MCF 10A (cell line): ENCODE data around the gene CGB3. TPM values are rescaled to one million over a fixed set of nuclear protein-coding genes. Genes with fewer than 3 reads are reported as not detected.

Experiments used
- BruUV-seq: library from RNA; stranded (reverse); fragments of 400-500 nt; replicated peaks from 2 replicates; lab custom pipeline; 2021; lab: Mats Ljungman, UMichigan
- CTCF ChIA-PET: fragments of 300-600 bp; sonication (Branson Sonifier 250); formaldehyde crosslinking; extraction: SDS; loops from one replicate; lab custom pipeline; 2021; ENCODE audit warnings: antibody characterized with exemption, inconsistent platforms; lab: Yijun Ruan, JAX
- POLR2A ChIA-PET: fragments of 300-600, 350-650 bp; sonication (Branson Sonifier 250); formaldehyde crosslinking; extraction: SDS; loops from one replicate; lab custom pipeline; 2020; ENCODE audit warnings: antibody characterized with exemption, inconsistent platforms; lab: Yijun Ruan, JAX
- DNase-seq: peaks from one replicate; pipeline ENCODE4 v3.0.0-alpha.2; 2018; ENCODE audit not compliant: unreplicated experiment
- H3K27ac Mint-ChIP-seq: one replicate; pipeline ENCODE4 v1.8.0; 2022; ENCODE audit warnings: mild to moderate bottlenecking, low read depth, mixed read lengths; ENCODE audit not compliant: unreplicated experiment
- H3K27me3 Mint-ChIP-seq: one replicate; pipeline ENCODE4 v1.8.0; 2022; ENCODE audit warnings: mixed read lengths; ENCODE audit not compliant: insufficient read depth, unreplicated experiment
- H3K36me3 Mint-ChIP-seq: one replicate; pipeline ENCODE4 v1.8.0; 2022; ENCODE audit warnings: mild to moderate bottlenecking, moderate library complexity, mixed read lengths; ENCODE audit not compliant: insufficient read depth, unreplicated experiment
- H3K4me1 Mint-ChIP-seq: one replicate; pipeline ENCODE4 v1.8.0; 2022; ENCODE audit warnings: mixed read lengths; ENCODE audit not compliant: insufficient read depth, unreplicated experiment
- H3K4me3 Mint-ChIP-seq: one replicate; pipeline ENCODE4 v1.8.0; 2022; ENCODE audit warnings: mild to moderate bottlenecking, moderate library complexity, mixed read lengths; ENCODE audit not compliant: unreplicated experiment
- H3K9me3 Mint-ChIP-seq: one replicate; pipeline ENCODE4 v1.8.0; 2022; ENCODE audit warnings: mixed read lengths; ENCODE audit not compliant: unreplicated experiment
- CTCF ChIP-seq: fragments of 200-600 bp; IDR thresholded peaks from one replicate; pipeline ENCODE4 v1.8.0; 2022; ENCODE audit warnings: antibody characterized with exemption, mild to moderate bottlenecking; ENCODE audit not compliant: unreplicated experiment
- intact Hi-C: fragments of 100-400 bp; cut with micrococcal nuclease; formaldehyde crosslinking; loops from 2 replicates; pipeline ENCODE4 v1.14.1; 2022
- total RNA-seq: library from RNA; stranded (reverse); gene quantifications from 2 replicates; pipeline ENCODE4 v1.2.3, GENCODE V29; 2022

The CGB3 gene
- total RNA-seq, 1 experiment from 2014 or later = not detected

- Mint-ChIP-seq H3K9me3 (no peaks in the 10 kb centered on the region), H3K4me3 (no peak overlapping the region), H3K27ac (no peak overlapping the region), H3K27me3 (no peaks in the 10 kb centered on the region), H3K4me1 (no peaks in the 10 kb centered on the region), H3K36me3 (peaks cover 80% of the 10 kb centered on the region)
- BruUV-seq = no TSS peak
- DNase-seq = no peak
- ChIA-PET POLR2A (no interaction called here), CTCF (interaction anchor here (1.0 kb wide), 2 partner anchors 11 to 93 kb away, joined by 5 to 7 read pairs; partner anchors contain the start of genes GYS1 and RUVBL2)
- no peak for TF ChIP-seq CTCF
- intact Hi-C loops = no loop called here
These were observed 20.0 kb downstream of the CGB3 start for GRCh38 chr19:49004133-49004532.

GRCh38 chr19:48999481-49000325, 24.4 kb downstream of the CGB3 start:
- no TSS peak for BruUV-seq
- H3K9me3 Mint-ChIP-seq = no peaks in the 10 kb centered on the region
- CTCF ChIA-PET = interaction anchor here (0.6 to 3.6 kb wide), 27 partner anchors 9 to 1788 kb away, joined by 3 to 17 read pairs (median 4); partner anchors contain the start of gene NTF4
- peaks cover 55% of the 10 kb centered on the region for H3K36me3 Mint-ChIP-seq
- POLR2A ChIA-PET = interaction anchor here (0.6 to 0.8 kb wide), 3 partner anchors 9 to 218 kb away, joined by 3 read pairs; no protein-coding TSS in a partner anchor
- intact Hi-C loops = loop anchor here (2.0 to 10.0 kb wide), 3 partner anchors 75 to 225 kb away; no protein-coding TSS in a partner anchor
- no peak overlapping the region for H3K4me3 Mint-ChIP-seq
- H3K27ac Mint-ChIP-seq = no peak overlapping the region
- peak; percentile 81 for TF ChIP-seq CTCF
- DNase-seq = peak; percentile 69
- no peaks in the 10 kb centered on the region for H3K27me3 Mint-ChIP-seq
- peaks cover 9% of the 10 kb centered on the region for H3K4me1 Mint-ChIP-seq

- no peaks in the 10 kb centered on the region for H3K9me3 Mint-ChIP-seq
- ChIA-PET CTCF (interaction anchor here (0.6 to 2.0 kb wide), 15 partner anchors 10 to 585 kb away, joined by 3 to 13 read pairs (median 3); partner anchors contain the start of gene NTF4), POLR2A (interaction anchor here (0.6 kb wide), 1 partner anchor 1434 kb away, joined by 3 read pairs; no protein-coding TSS in a partner anchor)
- peaks cover 18% of the 10 kb centered on the region for H3K4me1 Mint-ChIP-seq
- BruUV-seq = no TSS peak
- no peak overlapping the region for H3K4me3 Mint-ChIP-seq
- H3K27ac Mint-ChIP-seq = no peak overlapping the region
- H3K36me3 Mint-ChIP-seq = peaks cover 38% of the 10 kb centered on the region
- TF ChIP-seq CTCF = peak; percentile 38
- peak; percentile 64 for DNase-seq
- H3K27me3 Mint-ChIP-seq = no peaks in the 10 kb centered on the region
- intact Hi-C loops = loop anchor here (2.0 to 10.0 kb wide), 3 partner anchors 77 to 227 kb away; no protein-coding TSS in a partner anchor
These were observed 26.2 kb downstream of the CGB3 start for GRCh38 chr19:48997972-48998371.

- Mint-ChIP-seq H3K27me3 (no peaks in the 10 kb centered on the region), H3K9me3 (no peaks in the 10 kb centered on the region), H3K4me3 (peak overlapping the region; percentile 95), H3K36me3 (peaks cover 35% of the 10 kb centered on the region), H3K4me1 (peaks cover 34% of the 10 kb centered on the region), H3K27ac (peak overlapping the region; percentile 95)
- intact Hi-C loops = loop anchor here (10.0 kb wide), 1 partner anchor 231 kb away; no protein-coding TSS in a partner anchor
- BruUV-seq = no TSS peak
- no peak for DNase-seq
- CTCF ChIA-PET = interaction anchor here (0.6 to 3.0 kb wide), 11 partner anchors 10 to 245 kb away, joined by 3 to 39 read pairs (median 6); partner anchors contain the start of gene LIN7B
- POLR2A ChIA-PET = interaction anchor here (0.6 to 3.9 kb wide), 37 partner anchors 11 to 648 kb away, joined by 3 to 98 read pairs (median 4); partner anchors contain the start of genes ALDH16A1, CGB7, DBP and DHDH
- TF ChIP-seq CTCF = no peak
These were observed 30.1 kb downstream of the CGB3 start for GRCh38 chr19:48994035-48994386.
